Stimulated activated CD4-positive, alpha-beta T cell treated with anti-CD3 and anti-CD28 coated beads, Interleukin-12 subunit alpha, Interleukin-12 subunit beta, amount 100 ng/mL, for 4 hours (primary cell): Measurements from ENCODE around the gene ABCC2.
"Not testable (repeated sequence)": the region's sequence is repeated elsewhere in the genome, so short reads cannot be mapped to it uniquely, and the experiment has no call there.

ENCODE experiments used
- DNase-seq: peaks from one replicate; pipeline ENCODE4 v3.0.0-alpha.2; 2020

The ABCC2 gene

DNA sequence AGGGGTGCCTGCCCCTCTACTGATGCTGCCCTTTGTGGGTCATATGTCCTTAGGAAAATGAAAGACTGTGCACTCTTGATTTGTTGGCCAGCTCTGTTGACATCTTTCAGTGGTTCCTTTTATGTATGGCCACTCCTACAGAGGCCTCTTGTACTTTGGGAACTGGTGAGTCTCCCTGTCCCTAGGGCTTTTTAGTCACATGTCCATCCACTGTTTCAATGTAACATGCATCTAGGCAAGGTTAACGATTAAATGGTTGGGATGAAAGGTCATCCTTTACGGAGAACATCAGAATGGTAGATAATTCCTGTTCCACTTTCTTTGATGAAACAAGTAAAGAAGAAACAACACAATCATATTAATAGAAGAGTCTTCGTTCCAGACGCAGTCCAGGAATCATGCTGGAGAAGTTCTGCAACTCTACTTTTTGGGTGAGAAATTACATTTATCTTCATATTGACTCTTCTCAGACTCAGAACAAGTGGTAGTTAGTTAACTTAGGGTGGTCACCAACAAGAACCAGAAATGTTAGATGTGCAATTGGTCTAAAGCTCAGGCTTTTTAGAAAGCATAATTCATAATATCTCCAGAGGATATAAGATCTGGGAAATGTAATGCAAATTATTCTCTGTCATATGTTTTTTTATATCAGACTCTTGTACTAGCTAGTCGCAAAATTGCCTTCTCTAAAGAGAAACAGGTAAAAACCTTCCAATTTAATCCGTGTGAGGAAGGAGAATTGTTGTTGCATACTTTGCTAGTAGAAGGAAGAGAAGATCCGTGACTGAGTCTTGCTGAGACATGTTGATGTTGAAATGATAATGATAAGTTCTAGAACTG, at the start of gene ABCC2:
TSS of gene ABCC2 (plus strand) at position 194 of the 840 bp plus-strand sequence. CDS start at position 399, 205 bp downstream.
- DNase-seq: no peak

DNA sequence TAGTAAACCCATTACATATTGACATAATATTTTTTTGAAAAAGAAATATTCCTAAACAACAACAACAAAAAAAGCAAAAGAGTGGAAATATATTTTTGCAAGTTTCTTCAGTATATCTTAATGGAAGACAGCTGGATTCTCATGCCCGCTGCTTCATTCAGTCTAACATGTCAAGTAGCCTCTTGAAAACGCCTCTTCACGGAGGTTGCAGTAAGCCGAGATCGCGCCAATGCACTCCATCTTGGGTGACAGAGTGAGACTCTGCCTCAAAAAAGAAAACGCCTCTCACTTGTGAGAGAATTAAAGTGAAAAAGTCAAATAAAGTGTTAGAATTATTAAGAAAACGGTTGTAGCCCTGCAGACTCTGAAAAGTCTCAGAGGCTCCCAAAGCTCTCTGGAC, 49.1 kb upstream of the ABCC2 start:
- DNase-seq: no peak

DNA sequence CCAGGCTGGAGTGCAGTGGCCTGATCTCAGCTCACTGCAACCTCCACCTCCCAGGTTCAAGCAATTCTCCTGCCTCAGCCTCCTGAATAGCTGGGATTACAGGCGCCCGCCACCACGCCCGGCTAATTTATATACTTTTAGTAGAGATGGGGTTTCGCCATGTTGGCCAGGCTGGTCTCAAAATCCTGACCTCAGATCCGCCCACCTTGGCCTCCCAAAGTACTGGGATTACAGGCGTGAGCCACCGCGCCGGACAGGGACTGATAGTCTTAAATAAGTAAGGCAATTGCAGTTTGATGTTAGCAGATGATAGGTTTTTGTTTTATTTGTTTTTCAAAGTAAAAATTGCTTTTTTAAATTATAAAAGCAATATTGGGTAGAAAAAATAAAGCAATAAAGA, 48.3 kb upstream of the ABCC2 start:
- not testable (repeated sequence) for DNase-seq

DNA sequence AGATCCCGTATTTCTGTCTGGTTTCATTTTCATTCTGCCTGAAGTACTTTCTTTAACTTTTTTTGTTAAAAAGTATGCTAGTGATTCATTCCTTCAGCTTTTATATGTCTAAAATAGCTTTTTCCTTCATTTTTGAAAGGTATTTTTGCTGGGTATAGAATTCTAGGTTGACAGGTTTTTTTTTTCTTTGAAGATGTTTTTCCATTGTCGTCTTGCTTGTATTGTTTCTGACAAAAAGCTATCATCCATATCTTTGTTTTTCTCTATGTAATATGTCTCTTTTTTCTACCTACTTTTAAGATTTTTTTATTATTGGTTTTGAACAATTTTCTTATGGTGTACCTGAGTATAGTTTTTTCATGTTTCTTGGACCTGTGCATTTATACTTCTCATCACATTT, 42.2 kb upstream of the ABCC2 start:
- no peak for DNase-seq

DNA sequence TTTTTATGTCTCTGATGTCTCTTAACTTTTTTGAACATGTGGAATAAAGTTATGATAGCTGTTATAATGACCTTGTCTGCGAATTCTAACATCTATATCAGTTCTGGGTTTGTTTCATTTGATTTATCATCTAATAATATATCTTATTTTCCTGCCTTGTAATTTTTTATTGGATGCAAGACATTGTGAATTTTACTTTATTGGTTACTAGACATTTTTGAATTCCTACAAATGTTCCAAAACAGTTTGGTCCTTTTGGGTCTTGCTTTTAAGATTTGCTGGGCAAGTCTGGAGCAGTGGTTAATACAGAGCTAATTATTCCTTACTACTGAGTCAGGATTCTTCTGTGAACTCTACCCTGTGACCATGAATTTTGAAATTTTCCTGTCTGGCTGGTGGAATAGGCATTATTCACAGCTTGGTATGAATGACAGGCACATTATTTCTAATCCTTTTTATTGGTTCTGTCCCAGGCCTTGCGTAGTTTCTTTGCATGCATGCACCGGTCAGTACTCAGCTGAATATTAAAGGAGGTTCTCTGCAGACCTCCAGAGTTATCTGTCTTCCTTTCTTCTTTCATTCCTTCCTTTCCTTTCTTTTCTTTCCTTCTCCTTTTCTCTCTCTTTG, 41.4 kb upstream of the ABCC2 start:
- no peak for DNase-seq

DNA sequence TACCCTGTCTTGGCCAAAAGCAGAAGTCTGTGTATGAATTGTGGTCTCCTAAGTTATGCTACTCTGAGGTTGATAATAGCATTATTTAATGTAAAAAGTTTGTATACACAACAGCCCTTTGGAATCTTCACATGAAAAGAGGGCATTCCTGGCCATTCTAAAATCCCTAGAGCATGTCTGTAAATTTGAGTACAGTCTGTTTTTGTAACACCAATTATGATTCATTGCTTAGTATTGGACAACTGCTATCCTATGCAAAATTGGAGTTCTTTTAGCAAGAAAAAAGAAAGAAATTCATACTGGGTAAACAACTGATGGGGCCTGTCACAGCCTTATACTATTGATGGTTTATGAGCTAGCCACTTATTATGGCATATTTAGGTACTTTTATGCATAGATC, 40.2 kb upstream of the ABCC2 start:
- no peak for DNase-seq

DNA sequence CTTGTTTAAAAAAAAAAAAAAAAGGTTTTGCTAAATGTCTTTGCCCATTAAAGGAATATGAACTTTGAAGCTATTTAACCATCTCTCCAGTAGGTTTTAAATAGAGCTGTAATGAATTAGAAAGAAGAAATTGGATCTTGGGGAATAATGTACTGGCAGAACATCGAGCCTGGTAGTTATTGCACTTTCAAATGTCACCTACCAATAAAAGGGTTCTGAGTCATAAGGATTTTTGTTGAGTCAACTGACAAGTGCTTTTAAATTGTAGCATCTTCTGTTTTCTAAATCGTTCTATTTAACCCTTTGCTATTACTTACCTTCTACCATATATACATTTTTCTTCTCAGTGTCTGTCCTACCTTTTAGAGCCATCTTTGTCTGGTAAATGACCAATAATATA, 39.7 kb upstream of the ABCC2 start:
- DNase-seq: no peak

DNA sequence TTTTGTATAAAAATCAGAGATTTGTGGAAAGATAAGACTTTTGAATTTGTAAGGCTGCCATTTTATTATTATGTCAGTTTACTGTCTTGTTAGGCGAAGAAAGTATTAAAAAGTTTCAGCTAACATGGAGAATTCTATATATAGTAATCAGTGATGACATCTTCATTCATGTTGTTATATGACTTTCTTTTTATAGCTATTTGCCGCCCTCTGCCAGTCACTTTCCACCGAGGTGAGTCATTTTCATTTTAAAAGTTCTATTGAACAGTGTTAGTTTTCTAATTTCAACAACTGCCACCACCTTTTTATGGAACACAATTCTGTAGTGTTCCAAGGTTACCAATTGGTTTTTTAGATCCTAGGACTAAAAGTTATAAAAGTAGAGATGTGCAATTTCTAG, 38.6 kb upstream of the ABCC2 start:
- no peak for DNase-seq

DNA sequence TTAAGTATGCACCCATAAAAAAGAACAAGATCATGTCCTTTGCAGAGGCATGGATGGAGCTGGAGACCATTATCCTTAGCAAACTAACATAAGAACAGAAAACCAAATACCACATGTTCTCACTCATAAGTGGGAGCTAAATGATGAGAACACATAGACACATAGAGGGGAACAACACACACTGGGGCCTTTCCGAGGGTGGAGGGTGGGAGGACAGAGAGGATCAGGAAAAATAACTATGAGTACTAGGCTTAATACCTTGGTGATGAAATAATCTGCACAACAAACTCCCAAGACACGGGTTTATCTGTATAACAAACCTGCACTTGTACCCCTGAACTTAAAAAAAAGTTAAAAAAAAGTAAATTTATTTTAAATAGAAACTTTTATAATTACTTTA, 36.3 kb upstream of the ABCC2 start:
- not testable (repeated sequence) for DNase-seq

DNA sequence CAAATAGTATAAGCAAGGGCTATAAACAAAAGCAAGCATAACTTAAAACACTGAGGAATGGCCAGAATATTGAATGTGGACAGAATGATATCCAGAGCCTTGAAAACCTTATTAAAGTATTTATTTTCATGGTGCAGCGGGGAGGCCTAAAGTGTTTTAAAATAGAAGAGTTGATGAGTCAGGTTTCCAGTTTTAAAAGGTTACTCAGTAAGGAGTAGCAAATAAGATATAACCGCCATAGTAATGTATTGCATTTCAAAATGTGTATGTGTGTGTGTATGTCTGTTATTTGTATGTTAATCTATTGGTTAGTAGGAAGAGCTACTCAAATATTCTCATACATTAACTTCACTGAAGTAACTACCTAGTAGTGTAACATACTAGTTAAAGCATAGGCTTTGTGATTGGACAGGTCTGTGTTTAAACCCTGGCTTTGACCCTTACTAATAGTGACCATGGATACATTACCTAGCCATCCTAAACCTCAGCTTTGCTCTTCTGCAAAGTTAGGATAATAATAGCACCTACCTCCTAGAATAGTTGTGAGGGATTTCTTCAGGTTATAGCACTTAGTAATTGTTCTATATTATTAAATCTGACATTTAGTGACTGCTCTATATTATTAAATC, 33.5 kb upstream of the ABCC2 start:
- no peak for DNase-seq

DNA sequence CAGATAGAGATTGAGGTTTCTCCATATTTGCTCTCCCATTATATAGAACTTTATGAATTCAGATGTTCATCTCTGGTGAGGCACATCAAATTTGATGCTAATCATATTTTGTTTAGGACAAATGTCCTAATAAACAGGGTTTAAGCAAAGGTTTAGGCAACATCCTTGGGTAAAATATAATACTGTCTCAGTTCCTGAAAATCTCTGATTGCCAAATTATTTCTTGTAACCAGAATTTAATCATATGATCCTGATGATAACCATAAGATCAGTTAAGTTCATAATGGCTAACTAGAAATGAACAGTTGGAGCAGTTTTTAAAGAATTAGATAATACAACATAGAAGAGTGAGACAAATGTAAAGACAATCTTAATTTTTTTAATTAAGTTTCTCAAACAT, 31.8 kb upstream of the ABCC2 start:
- DNase-seq: no peak

DNA sequence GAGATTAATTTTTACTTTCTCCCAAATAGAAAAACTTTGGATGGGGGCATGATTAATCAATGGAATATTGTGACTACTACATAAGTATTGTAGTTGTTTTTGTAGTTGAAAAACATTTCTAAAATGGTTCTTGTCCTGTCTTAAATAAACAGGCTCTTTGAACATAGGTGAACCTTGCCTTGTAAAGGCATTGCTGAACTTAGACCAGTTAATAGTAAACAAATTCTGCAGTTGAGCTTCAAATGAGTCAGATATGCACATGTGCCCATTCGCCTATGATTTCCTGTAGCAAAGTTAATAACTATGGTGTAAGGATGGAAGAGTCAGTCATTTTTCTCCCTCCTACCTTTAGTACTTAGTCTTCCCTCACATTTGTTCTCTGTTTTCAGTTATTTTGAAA, 27.8 kb upstream of the ABCC2 start:
- no peak for DNase-seq

DNA sequence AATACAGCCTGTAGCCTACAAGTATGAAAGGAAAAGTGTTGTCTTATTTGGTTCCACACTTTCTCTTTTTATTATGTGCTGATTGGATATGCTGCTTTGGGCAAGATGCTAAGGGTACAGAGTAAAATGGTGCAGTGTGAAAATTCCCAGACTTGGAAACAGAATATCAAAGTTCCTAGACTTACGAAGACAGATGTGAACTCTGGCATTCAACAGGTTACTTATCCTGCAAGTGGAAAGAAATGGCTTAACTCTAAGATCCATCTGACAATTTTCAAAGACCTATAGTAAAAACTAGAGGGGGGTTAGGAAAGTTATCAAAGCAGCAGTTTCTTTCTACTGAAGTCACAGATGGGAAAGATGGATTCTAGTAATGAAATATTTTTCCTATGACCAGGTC, 26.3 kb upstream of the ABCC2 start:
- DNase-seq: no peak

DNA sequence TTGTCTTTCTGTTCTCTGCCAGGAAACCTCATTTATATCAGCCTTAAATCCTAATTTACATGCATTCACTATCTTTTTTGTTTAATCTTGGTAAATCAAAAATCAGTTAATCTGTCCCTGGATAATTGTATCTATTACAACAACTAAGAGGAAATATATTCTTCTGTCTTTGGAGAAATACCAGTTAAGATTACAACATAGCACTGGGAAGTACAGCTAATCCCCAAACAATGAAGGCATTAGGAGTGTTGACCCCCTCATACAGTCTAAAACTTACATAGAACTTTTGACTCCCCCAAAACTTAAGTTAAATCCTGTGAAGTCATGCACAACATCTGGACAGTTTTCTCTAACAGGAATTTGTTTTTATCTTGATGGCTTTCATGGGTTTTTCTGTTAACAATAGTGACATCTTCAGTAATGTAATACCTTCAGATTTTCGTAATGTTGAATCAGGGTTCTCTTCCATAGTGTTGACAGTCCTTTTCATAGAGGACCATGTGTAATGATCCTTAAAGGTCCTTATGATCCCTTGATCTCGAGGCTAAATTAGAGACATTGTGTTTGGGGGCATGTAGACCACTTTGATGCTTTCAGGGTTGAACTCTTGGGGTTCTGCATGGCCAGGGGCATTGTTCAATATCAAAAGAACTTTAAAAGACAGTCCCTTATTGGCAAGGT, 24.1 kb upstream of the ABCC2 start:
- DNase-seq: no peak

DNA sequence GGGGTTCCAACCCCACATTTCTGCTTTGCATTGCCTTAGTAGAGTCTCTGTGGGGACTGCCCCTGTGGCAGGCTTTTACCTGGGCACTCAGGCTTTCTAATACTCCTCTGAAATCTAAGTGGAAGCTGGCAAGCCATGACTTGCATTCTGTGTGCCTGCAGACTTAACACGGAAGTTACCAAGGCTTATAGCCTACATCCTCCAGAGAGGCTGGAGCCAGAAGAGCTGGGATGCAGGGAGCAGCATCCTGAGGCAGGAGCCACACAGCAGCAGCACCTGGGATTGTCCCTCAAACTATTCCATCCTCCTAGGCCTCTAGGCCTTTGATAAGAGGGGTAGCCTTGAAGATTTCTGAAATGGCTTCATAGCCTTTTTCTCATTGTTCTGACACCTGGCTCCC, 22.1 kb upstream of the ABCC2 start:
- DNase-seq: no peak

DNA sequence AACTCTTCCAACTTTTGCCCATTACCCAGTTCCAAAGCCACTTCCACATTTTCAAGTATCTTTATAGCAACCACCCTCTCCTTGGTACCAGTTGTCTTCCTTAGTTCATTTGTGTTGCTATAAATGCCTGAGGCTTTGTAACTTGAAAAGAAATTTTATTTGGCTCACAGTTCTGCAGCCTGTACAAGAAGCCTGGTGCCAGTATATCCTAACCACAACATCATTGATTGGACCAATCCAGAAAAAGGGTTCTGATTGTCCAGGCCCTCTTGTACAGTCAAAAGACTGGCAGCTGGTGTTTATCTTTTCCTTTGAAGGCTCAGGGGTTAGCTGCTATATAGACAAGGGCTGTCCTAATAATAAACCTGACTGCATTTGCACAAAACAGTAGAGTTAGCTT, 21.1 kb upstream of the ABCC2 start:
- no peak for DNase-seq

DNA sequence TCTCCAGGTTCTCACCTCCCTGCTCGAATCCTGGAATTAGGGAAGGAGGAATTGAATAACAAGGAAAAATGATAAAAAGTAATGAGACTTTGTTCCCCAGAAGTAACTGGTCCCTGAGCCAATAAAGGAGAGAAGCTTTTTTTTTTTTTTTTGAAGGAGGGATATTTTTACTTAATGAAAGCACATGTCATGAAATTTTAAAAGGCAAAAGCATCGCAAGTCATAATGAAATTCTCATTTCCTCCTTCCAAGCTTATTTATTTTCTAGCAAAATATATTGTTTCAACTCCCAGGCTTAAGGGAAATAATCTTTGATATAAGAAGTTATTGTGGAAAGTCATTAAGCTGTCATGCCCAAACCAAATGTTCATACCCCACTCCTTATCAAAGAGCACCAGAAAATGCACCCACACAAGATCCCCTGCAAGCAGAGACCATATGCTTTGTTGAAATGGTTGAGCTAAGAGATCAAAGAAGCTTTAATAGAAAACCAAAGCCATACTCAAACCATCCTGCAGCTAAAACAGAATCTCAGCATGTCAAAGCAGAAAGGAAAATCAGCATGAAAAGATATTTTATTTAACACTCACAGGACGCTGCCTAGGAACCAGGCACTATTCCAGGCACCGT, 16.7 kb upstream of the ABCC2 start:
- DNase-seq: no peak

DNA sequence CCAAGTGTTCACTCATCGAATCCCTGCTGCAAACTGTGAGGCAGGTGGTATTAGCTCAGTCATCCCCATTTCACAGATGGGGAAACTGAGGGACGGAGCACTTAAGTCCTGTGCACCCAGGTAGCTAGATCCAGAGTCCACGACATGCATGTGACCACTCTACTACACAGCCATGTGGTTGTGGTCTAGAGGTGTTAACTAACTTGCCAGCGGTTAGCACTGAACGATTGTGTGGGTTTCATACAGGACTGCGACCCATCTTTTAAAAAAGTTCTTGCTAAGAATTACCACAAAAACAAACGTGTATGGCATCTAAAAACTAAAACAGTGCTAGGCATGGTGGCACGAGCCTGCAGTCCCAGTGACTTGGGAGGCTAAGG, 16.1 kb upstream of the ABCC2 start:
- DNase-seq: no peak

DNA sequence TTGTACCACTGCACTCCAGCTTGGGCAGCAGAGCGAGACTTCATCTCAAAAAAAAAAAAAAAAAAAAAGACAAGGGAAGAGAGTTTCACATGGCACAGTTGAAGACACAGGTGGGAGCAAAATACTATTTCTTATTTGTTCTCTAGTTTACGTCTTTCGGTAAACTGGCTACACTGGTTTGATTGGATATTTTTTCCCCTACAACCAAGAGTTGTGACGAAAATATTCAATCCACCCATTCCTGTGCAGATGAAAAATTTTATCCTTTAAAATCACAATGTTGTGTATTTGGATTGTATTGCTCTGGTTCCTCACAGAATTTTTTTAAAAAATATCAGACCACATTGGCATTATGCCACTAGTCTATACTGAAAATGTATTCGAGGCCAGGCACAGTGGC, 14.5 kb upstream of the ABCC2 start:
- no peak for DNase-seq

DNA sequence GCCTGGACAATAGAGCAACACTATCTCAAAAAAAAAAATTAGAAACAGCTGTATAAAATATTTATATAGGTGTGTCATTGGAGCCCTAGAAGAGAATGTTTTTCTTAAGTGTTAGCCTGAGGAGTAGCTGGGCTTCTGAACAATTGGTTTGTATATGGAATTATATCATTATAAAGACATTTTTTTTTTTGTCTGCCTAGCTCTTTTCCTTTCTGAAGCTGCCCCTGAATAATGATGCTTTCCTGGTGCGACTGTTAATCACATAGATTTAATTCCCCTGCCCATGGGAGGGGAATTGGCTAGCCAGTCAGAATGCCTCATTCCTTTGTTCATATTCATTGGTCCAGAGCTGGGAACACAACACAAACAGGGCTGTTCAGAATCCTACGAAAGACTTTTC, 13.9 kb upstream of the ABCC2 start:
- no peak for DNase-seq

DNA sequence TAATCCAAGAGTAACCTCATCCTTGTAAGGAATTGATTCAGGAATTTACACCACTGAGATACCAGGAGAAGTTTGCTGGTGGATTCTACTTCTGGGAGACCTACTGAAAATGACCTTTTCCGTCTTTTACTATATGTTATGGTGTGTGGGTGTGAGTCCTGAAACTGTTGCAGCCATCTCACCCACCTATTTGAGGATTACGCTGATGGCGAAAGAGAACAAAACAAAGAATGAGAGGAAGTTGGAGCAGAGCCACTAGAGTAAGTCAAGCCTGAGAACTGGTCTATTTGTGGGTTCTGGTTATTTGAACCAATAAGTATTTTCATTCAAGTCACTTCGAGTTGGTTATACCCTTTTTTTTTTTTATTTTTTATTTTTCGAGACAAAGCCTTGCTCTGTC, 12.7 kb upstream of the ABCC2 start:
- no peak for DNase-seq

DNA sequence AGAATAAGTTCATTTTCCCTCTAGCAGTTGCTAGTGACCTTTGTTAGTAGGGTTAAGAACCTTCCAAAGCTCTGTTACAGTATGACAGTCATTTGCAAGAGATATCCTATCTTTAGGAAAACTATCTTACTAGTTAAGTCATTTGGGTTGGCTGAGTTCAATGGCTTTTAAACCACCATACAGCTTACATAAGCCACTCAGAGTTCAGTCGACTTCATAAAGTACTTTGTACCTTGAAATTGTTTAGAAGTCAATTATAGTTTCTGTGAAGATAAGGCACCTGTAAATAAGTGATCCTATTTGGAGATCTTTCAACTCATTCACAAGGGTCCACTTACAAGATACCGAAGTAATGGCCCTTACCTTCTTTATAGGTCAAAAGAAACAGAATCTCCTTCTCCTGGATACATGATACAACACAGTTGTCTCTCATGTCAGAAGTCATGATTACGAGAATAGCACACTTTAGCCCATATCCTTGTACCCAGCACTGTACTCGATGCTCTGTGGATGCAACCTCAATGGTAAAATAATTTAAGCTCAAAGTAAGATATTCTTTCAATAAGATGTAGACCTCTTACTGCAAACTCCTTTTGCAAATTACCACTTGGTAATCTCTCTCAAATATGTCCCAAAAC, 11.9 kb upstream of the ABCC2 start:
- no peak for DNase-seq

DNA sequence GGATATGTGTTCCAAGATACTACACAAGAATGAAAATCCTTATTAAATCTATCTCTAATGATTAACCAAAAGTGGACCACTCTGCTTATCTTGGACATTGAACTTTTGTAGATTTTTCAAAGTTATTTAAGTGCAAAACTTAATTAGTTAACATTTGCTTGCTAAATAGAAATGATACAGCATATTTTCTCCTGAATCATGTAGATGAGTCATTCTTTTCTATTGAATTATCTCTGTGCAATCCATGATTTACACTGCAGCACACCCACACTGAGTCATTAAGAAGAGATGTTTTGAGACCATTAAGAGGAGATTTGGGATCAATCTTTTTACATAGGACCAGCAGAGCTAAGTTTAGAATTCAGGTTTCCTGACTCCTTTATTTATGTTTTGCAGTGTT, 6.6 kb upstream of the ABCC2 start:
- no peak for DNase-seq
